ENCODE measurements around the gene DIS3L2. TPM values are rescaled to one million over a fixed set of nuclear protein-coding genes. Genes with fewer than 3 reads are reported as not detected.

Gene DIS3L2
- total and polyA plus RNA-seq, 2 experiments from 2014 or later: 9.3 to 15.6 TPM

DNA sequence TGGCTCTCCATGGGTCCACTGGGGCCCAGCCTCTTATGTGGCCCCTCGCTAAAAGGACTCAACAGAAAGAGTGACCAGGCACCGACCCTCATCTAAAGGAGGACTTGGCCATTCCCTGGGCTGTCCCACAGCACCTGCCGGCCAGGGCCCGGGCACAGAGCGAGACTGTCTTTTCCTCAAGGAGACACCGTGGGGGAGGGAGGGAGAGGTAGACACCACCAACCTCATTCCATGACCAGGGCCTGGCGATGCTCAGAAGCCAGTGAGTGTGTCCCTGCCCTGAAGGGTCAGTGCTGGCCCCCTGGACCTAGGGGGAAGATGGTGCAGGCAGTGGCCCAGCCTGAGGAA lies 377.2 kb downstream of the DIS3L2 start:
- WGBS, 2 experiments (ENCODE audit: low coverage in 1 of 2, low lambda C conversion rate in 2 of 2, missing lambda C conversion rate in 2 of 2): 85 to 88% methylated on average over 7 of the region's 7 CpGs
- H2AFZ ChIP-seq: no peak overlapping the region
- no peaks in the 10 kb centered on the region for H3K36me3 ChIP-seq (ENCODE audit: low read depth)
- no peaks in the 10 kb centered on the region for H3F3A ChIP-seq (ENCODE audit: insufficient read depth)
- H3K9ac ChIP-seq: no peak overlapping the region
- no peak for DNase-seq
- in situ Hi-C loops (cut with MboI): no loop called here
- H3K79me2 ChIP-seq (ENCODE audit: insufficient read depth): no peaks in the 10 kb centered on the region
- H3K4me1 ChIP-seq (ENCODE audit: insufficient read depth): no peaks in the 10 kb centered on the region
- H3K27ac ChIP-seq: no peak overlapping the region
- TF ChIP-seq EZH2phosphoT487 (IDR thresholded peaks at IDR 0.05; ENCODE audit: insufficient read depth, low read depth) (no peak), EZH2 (IDR thresholded peaks at IDR 0.05; ENCODE audit: insufficient read depth, poor library complexity, severe bottlenecking) (no peak)
- no peaks in the 10 kb centered on the region for H3K27me3 ChIP-seq (replicated peaks; ENCODE audit: insufficient read depth)
- no peak overlapping the region for H3K4me2 ChIP-seq (ENCODE audit: unreplicated experiment)
- H3K9me2 ChIP-seq (ENCODE audit: insufficient read depth): no peaks in the 10 kb centered on the region
- H3K9me3 ChIP-seq (ENCODE audit: low read depth): no peaks in the 10 kb centered on the region
- no peak overlapping the region for H3K4me3 ChIP-seq
- no peaks in the 10 kb centered on the region for H4K20me1 ChIP-seq (ENCODE audit: insufficient read depth)

DNA sequence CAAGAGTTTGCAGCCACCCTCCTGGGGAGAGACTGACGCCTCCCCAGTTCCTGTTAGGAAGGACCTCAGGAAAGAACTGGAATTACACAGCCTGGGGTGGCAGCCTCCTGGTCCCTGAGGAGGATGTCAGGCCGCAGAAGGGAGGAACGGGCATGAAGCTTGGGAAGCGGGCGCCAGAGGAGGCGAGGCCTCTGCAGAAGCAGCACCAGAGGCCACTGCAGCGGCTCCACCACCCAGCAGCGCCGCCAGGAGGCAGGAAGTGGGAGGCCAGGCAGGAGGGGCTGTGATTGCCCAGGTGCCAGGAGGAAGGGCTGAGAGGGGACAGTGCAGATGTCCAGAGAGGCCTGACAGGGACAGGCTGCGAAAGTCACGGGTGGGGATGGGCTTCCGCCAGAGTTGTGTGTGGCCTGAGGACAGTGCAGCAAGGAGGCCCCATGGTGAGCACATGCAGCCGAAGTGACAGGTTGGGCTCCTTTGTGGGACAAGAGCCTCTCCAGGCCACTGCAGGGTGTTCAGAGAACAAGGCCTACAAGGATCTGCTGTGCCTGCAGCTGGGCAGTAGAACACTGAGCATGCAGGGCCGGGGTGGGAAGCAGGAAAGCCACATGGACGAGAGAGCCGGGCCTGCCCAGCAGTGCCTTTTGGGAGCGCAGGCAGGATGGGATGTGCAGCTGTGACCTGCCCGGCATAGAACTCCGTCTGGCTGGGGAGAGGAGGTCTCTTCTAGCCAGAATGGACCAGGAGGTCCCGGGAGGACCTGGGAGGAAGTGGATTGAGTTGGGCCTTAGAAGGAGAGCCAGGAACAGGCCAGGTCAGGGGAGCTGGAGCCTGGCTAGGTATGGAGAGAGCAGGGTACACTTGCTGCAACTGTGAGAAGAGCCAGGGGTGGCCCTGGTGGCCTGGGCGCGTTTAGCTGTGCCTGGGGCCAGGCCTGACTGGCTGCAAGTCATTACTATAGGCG lies 377.9 kb downstream of the DIS3L2 start:
- Histone ChIP-seq H3F3A (ENCODE audit: insufficient read depth) (no peaks in the 10 kb centered on the region), H3K79me2 (ENCODE audit: insufficient read depth) (no peaks in the 10 kb centered on the region), H3K9ac (no peak overlapping the region), H3K4me2 (ENCODE audit: unreplicated experiment) (no peak overlapping the region), H3K27me3 (replicated peaks; ENCODE audit: insufficient read depth) (no peaks in the 10 kb centered on the region), H3K9me3 (ENCODE audit: low read depth) (no peaks in the 10 kb centered on the region), H3K4me3 (no peak overlapping the region), H2AFZ (no peak overlapping the region), H3K4me1 (ENCODE audit: insufficient read depth) (no peaks in the 10 kb centered on the region), H3K9me2 (ENCODE audit: insufficient read depth) (no peaks in the 10 kb centered on the region), H3K36me3 (ENCODE audit: low read depth) (no peaks in the 10 kb centered on the region), H3K27ac (no peak overlapping the region), H4K20me1 (ENCODE audit: insufficient read depth) (no peaks in the 10 kb centered on the region)
- TF ChIP-seq EZH2phosphoT487 (IDR thresholded peaks at IDR 0.05; ENCODE audit: insufficient read depth, low read depth) (no peak), EZH2 (IDR thresholded peaks at IDR 0.05; ENCODE audit: insufficient read depth, poor library complexity, severe bottlenecking) (no peak)
- DNase-seq: no peak
- in situ Hi-C loops (cut with MboI): loop anchor here (10.0 kb wide), 1 partner anchor 95 kb away; no protein-coding TSS in a partner anchor
- 95 to 96% methylated on average over 23 of the region's 23 CpGs for WGBS, 2 experiments (ENCODE audit: low coverage in 1 of 2, low lambda C conversion rate in 2 of 2, missing lambda C conversion rate in 2 of 2)

DNA sequence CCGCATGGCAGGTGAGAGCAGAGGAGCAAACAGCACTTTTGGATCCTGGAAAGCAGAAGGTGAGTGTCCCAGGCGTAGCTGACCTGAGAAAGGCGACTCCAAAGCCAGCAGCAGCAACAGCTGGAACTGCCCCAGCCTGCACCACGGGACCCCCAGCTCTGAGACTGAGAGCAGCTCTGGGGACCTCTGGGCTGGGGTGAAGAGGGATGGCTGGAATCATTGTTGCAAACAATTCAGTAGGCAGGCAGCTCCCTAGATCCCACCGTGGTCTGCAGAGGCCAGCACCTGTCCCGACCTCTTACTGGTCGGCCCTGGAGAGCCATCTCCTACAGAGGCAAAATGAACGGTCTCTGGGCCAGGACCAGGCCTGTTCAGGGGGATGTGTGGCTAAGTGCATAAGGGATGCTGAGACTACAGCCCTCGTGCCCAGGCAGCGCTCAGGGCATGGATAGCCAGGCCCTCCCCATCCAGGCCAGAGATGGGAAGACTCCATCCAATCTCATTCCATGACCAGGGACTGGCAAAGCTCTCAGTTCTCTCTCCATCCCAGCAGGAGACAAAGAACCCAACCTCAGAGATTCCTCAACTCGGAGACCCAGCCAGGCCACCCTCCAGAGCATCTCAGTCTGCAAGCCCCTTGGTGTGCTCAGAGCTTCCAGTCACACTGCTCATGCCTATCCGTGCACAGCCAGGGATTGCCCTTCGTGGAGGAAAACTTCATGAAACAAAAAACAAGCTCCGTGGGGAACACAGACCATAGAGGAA lies 378.8 kb downstream of the DIS3L2 start:
- Histone ChIP-seq H3K36me3 (ENCODE audit: low read depth) (no peaks in the 10 kb centered on the region), H3K4me2 (ENCODE audit: unreplicated experiment) (no peak overlapping the region), H3K27me3 (replicated peaks; ENCODE audit: insufficient read depth) (0 out of 2 replicates have a peak, but pooled peaks cover 5% of the 10 kb centered on the region), H3K27ac (no peak overlapping the region), H3K9me2 (ENCODE audit: insufficient read depth) (no peaks in the 10 kb centered on the region), H3K9ac (no peak overlapping the region), H4K20me1 (ENCODE audit: insufficient read depth) (no peaks in the 10 kb centered on the region), H3K9me3 (ENCODE audit: low read depth) (no peaks in the 10 kb centered on the region), H3K4me1 (ENCODE audit: insufficient read depth) (no peaks in the 10 kb centered on the region), H3K79me2 (ENCODE audit: insufficient read depth) (no peaks in the 10 kb centered on the region), H2AFZ (no peak overlapping the region), H3K4me3 (no peak overlapping the region), H3F3A (ENCODE audit: insufficient read depth) (no peaks in the 10 kb centered on the region)
- 92 to 94% methylated on average over 14 of the region's 14 CpGs for WGBS, 2 experiments (ENCODE audit: low coverage in 1 of 2, low lambda C conversion rate in 2 of 2, missing lambda C conversion rate in 2 of 2)
- TF ChIP-seq EZH2phosphoT487 (IDR thresholded peaks at IDR 0.05; ENCODE audit: insufficient read depth, low read depth) (no peak), EZH2 (IDR thresholded peaks at IDR 0.05; ENCODE audit: insufficient read depth, poor library complexity, severe bottlenecking) (no peak)
- no peak for DNase-seq
- in situ Hi-C loops (cut with MboI): loop anchor here (10.0 kb wide), 1 partner anchor 94 kb away; no protein-coding TSS in a partner anchor

DNA sequence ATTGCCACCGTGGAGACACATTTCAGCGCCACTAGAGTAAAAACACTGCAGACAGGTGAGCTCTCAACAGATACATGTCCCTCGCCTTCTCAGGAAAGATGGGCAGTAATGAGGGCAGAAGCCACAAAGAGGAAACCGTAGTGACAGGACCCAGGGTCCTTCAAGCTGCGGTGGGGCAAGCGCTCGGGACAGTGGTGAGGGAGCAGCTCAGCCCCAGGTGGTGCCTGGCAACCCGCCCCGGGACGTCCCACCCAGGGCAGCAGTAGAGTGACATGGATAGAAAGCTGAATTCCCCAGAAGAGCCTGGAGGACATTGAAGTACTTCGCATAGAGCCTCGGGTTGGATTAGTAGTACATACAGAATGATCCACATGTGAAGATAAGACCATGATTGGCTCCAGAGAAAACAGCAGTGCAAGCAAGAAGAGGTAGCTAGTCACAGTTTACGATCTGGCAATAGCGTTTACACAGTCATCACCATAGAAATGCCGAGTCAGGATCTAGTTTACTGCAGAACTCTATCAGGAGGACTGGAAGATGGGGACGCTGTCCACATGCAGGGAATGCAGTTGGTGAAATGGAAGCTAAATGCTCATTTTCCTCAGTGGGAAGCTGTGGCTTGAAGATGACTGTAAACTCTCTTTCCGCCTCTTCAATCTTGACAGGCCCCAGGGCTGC lies 379.7 kb downstream of the DIS3L2 start:
- no peaks in the 10 kb centered on the region for H3K9me2 ChIP-seq (ENCODE audit: insufficient read depth)
- no peaks in the 10 kb centered on the region for H3K9me3 ChIP-seq (ENCODE audit: low read depth)
- no peak overlapping the region for H3K4me2 ChIP-seq (ENCODE audit: unreplicated experiment)
- in situ Hi-C loops (cut with MboI): loop anchor here (10.0 kb wide), 1 partner anchor 94 kb away; no protein-coding TSS in a partner anchor
- no peaks in the 10 kb centered on the region for H3K4me1 ChIP-seq (ENCODE audit: insufficient read depth)
- H3K9ac ChIP-seq: no peak overlapping the region
- no peaks in the 10 kb centered on the region for H3K79me2 ChIP-seq (ENCODE audit: insufficient read depth)
- no peaks in the 10 kb centered on the region for H3F3A ChIP-seq (ENCODE audit: insufficient read depth)
- H2AFZ ChIP-seq: no peak overlapping the region
- DNase-seq: no peak
- H3K4me3 ChIP-seq: no peak overlapping the region
- WGBS, 2 experiments (ENCODE audit: low coverage in 1 of 2, low lambda C conversion rate in 2 of 2, missing lambda C conversion rate in 2 of 2): 86 to 91% methylated on average over 17 of the region's 17 CpGs
- no peak for TF ChIP-seq EZH2 (IDR thresholded peaks at IDR 0.05; ENCODE audit: insufficient read depth, poor library complexity, severe bottlenecking)
- no peak for TF ChIP-seq EZH2phosphoT487 (IDR thresholded peaks at IDR 0.05; ENCODE audit: insufficient read depth, low read depth)
- H3K27ac ChIP-seq: no peak overlapping the region
- H4K20me1 ChIP-seq (ENCODE audit: insufficient read depth): no peaks in the 10 kb centered on the region
- H3K36me3 ChIP-seq (ENCODE audit: low read depth): no peaks in the 10 kb centered on the region
- 0 out of 2 replicates have a peak, but pooled peaks cover 5% of the 10 kb centered on the region for H3K27me3 ChIP-seq (replicated peaks; ENCODE audit: insufficient read depth)
